Breast epithelium (tissue), 4 donors: ENCODE measurements around the gene CLEC17A. TPM values are rescaled to one million over a fixed set of nuclear protein-coding genes. Genes with fewer than 3 reads are reported as not detected.
"Not testable (repeated sequence)": the region's sequence is repeated elsewhere in the genome, so short reads cannot be mapped to it uniquely, and the experiment has no call there.

ENCODE experiments used
- DNase-seq, 2 donors: peaks; one replicate each; pipeline ENCODE4 v3.0.0-alpha.2; 2019; ENCODE audit warnings: low spot score in 2 of 2
- H3K27ac ChIP-seq, 2 donors: fragments of 200-600 bp; sonication (generic) in 1 of 2; one replicate each; pipeline ENCODE4 v1.5.1; 2016 to 2019; ENCODE audit warnings: mild to moderate bottlenecking in 1 of 2
- H3K27me3 ChIP-seq, 2 donors: fragments of 200-600 bp; sonication (generic) in 1 of 2; one replicate each; pipeline versions ENCODE4 v1.5.1 to v1.6.0; 2017 to 2019; ENCODE audit warnings: control low read depth in 1 of 2, mild to moderate bottlenecking in 1 of 2
- H3K36me3 ChIP-seq: fragments of 200-600 bp; one replicate; pipeline ENCODE4 v1.5.1; 2019
- H3K4me1 ChIP-seq, 2 donors: fragments of 200-600 bp; sonication (generic); one replicate each; pipeline ENCODE4 v1.5.1; 2016 to 2019; ENCODE audit warnings: control low read depth in 1 of 2
- H3K4me3 ChIP-seq, 3 donors: fragments of 200-600 bp; sonication (generic); 1 replicate in 2 of 3; 2 replicates in 1 of 3; pipeline ENCODE4 v1.5.1; 2016 to 2019; ENCODE audit warnings: mild to moderate bottlenecking in 3 of 3, moderate library complexity in 2 of 3
- H3K9me3 ChIP-seq, 2 donors: fragments of 200-600 bp; sonication (generic) in 1 of 2; one replicate each; pipeline ENCODE4 v1.5.1; 2016 to 2019; ENCODE audit warnings: control low read depth in 1 of 2
- CTCF ChIP-seq, 3 donors: fragments of 450-650 bp; IDR thresholded peaks; one replicate each; pipeline ENCODE4 v1.5.1; 2016 to 2017; ENCODE audit warnings: antibody characterized with exemption in 3 of 3, mild to moderate bottlenecking in 3 of 3, moderate library complexity in 3 of 3
- POLR2A ChIP-seq: fragments of 450-650 bp; IDR thresholded peaks from one replicate; pipeline ENCODE4 v1.6.1; 2016; ENCODE audit warnings: antibody characterized with exemption, mild to moderate bottlenecking, moderate library complexity
- POLR2AphosphoS5 ChIP-seq, 3 donors: sonication (generic); formaldehyde crosslinking; IDR thresholded peaks; one replicate each; pipeline ENCODE4 v1.6.1; 2017; ENCODE audit warnings: antibody characterized with exemption in 3 of 3
- intact Hi-C: fragments of 100-400 bp; cut with DNase I; formaldehyde crosslinking; loops from one replicate; pipeline ENCODE4 v1.15.1; 2023; ENCODE audit warnings: low total_unique reads
- total RNA-seq, 3 donors: library from RNA; depleted of rRNA; stranded (reverse); fragments of >200 nt; gene quantifications; one replicate each; pipeline ENCODE4 v1.1.0, GENCODE V29; 2016

Gene CLEC17A
- total RNA-seq, 3 donors from 2014 or later = not detected

- H3K27ac ChIP-seq = no peak overlapping the region
- H3K9me3 ChIP-seq = peaks cover 4 to 14% of the 10 kb centered on the region in 2 donors
- TF ChIP-seq POLR2AphosphoS5 (IDR thresholded peaks at IDR 0.05) (no peak), POLR2A (no peak), CTCF (IDR thresholded peaks at IDR 0.05) (no peak)
- no peaks in the 10 kb centered on the region for H3K4me1 ChIP-seq
- no peak for DNase-seq
- H3K27me3 ChIP-seq = no peaks in the 10 kb centered on the region
- H3K36me3 ChIP-seq = no peaks in the 10 kb centered on the region
- intact Hi-C loops = no loop called here
- H3K4me3 ChIP-seq = no peak overlapping the region
Measured at GRCh38 chr19:14619404-14619803, 36.5 kb downstream of the CLEC17A start.

DNA sequence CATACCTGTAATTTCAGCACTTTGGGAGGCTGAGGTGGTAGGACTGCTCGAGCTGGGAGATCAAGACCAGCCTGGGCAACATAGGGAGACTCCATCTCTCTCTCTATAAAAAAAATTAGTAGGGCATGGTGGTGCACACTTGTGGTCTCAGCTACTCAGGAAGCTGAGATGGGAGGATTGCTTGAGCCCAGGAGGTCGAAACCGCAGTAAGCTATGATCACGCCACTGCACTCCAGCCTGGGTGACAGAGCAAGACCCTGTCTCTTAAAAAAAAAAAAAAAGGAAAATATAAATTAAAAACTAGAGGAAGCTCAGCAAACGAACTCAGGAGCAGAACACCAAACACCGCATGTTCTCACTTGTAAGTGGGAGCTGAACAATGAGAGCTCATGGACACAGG, 41.6 kb downstream of the CLEC17A start:
- H3K27ac ChIP-seq, H3K36me3 ChIP-seq, H3K27me3 ChIP-seq, H3K4me3 ChIP-seq, DNase-seq, H3K4me1 ChIP-seq, intact Hi-C loops: not testable (repeated sequence)
- peaks cover 0 to 13% of the 10 kb centered on the region in 2 donors for H3K9me3 ChIP-seq

DNA sequence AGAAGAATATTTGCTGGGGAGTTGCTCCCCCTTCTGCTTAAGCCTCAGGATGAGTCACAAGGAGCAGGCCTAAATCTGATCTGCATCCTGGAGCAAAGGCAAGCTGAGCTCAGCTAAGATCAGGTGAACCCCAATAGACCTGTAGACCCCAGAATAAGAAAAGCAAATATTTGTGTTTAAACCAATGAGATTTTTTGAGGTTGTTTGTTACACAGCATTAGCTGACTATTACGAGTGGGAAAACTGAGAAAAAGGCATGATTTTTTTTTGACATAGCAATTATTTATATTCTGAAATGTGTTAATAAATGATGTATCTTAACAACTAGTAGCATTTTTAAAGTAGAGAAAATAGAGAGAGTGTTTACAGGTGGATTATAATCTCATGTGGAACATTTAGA, 46.7 kb downstream of the CLEC17A start:
- Histone ChIP-seq H3K4me1 (no peaks in the 10 kb centered on the region), H3K9me3 (peaks cover 0 to 11% of the 10 kb centered on the region in 2 donors), H3K36me3 (no peaks in the 10 kb centered on the region), H3K4me3 (no peak overlapping the region), H3K27ac (no peak overlapping the region), H3K27me3 (no peaks in the 10 kb centered on the region)
- intact Hi-C loops = no loop called here
- no peak for TF ChIP-seq POLR2AphosphoS5 (IDR thresholded peaks at IDR 0.05)
- no peak for TF ChIP-seq CTCF (IDR thresholded peaks at IDR 0.05)
- TF ChIP-seq POLR2A = no peak
- DNase-seq = no peak

DNA sequence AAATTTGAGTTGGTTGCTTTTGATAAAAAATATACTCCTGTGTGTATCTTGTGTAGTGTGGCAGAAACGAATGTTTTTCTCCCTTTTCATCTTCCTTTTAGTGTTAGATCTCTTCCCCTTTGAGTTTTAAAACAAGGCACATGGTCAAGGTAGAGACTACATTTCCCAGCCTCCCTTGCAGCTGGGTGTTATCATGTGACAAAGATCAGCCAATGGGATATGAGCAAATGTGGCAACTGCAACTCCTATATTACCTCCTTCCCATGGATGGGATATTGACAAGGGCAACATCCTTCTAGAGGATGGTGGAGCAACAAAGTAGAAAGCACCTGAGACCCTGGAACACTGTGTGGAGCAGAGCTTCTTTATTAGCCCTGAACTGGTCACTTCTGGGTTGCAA, 49.4 kb downstream of the CLEC17A start:
- intact Hi-C loops = no loop called here
- Histone ChIP-seq H3K4me1 (no peaks in the 10 kb centered on the region), H3K27me3 (no peaks in the 10 kb centered on the region), H3K27ac (no peak overlapping the region), H3K4me3 (no peak overlapping the region), H3K9me3 (peaks cover 0 to 19% of the 10 kb centered on the region in 2 donors), H3K36me3 (no peaks in the 10 kb centered on the region)
- TF ChIP-seq POLR2A = no peak
- DNase-seq = no peak

- Histone ChIP-seq H3K4me1 (no peaks in the 10 kb centered on the region), H3K27me3 (no peaks in the 10 kb centered on the region), H3K27ac (no peak overlapping the region), H3K36me3 (no peaks in the 10 kb centered on the region), H3K9me3 (peaks cover 9 to 21% of the 10 kb centered on the region in 2 donors), H3K4me3 (no peak overlapping the region)
- DNase-seq = no peak
- TF ChIP-seq POLR2AphosphoS5 (IDR thresholded peaks at IDR 0.05) (no peak), POLR2A (no peak), CTCF (IDR thresholded peaks at IDR 0.05) (no peak)
- intact Hi-C loops = no loop called here
Measured at GRCh38 chr19:14639536-14640277, 56.8 kb downstream of the CLEC17A start.

GRCh38 chr19:14648506-14648905, 65.6 kb downstream of the CLEC17A start:
- TF ChIP-seq CTCF (IDR thresholded peaks at IDR 0.05) (no peak), POLR2AphosphoS5 (IDR thresholded peaks at IDR 0.05) (no peak), POLR2A (no peak)

More at GRCh38 chr19:14648506-14648905, 65.6 kb downstream of the CLEC17A start:
- intact Hi-C loops = no loop called here
- Histone ChIP-seq H3K4me3 (no peak overlapping the region), H3K36me3 (no peaks in the 10 kb centered on the region), H3K4me1 (no peaks in the 10 kb centered on the region), H3K27ac (no peak overlapping the region), H3K27me3 (no peaks in the 10 kb centered on the region), H3K9me3 (no peaks in the 10 kb centered on the region)
- DNase-seq = no peak
